Measurements from ENCODE around the gene KCNK13.

Gene KCNK13

DNA sequence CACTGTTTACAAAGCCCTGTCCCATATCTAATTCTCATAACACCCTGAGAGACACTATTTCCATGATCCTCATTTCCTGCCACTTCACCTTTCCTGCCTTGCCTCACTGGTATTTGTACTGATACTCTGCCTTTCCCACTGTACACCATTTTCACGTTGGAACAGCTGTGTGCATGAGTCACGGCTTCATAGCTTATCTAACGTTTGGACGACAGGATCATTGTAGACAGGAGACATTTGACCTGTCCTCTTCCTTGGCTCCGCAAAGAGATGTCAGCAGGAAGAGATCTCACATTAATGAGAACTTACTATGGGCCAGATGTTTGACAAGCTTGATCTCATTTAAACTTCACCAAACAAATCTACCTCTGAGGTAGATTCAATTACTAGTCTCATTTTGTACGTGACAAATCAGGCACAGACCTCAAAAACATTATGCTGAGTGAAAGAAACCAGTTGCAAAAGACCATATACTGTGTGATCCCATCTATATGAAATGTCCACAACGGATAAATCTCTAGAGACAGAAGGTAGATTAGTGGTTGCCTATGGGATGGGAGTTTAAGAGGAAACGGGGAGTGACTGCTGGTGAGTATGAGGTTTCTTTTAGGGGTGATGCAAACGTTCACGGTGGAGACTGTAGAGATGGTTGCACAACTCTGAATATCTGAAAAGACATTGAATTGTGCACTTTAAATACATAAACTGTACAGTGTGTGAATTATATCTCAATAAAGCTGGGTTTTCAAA, 71.2 kb downstream of the KCNK13 start:
- no peak for DNase-seq (ENCODE audit: low read depth)

DNA sequence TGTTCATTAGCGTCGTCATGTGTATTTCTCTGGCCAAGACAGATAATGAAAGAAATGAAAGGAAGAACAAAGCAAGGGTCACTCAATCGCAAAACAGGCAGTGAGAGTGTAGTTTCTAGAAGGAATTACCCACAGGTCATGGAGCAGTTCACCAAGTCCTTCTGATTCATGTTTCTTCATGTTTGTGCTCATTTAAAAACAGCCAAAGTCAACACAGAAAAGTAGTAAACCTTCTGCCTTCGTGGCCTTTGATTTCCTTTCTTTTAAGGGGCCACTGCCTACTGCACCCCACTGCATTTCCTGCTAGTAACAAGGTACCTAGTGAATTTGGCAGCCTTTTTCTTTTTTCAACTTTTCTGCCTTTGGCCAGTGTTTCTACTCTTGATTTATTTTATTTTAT, 75.1 kb downstream of the KCNK13 start:
- DNase-seq (ENCODE audit: low read depth) = no peak

DNA sequence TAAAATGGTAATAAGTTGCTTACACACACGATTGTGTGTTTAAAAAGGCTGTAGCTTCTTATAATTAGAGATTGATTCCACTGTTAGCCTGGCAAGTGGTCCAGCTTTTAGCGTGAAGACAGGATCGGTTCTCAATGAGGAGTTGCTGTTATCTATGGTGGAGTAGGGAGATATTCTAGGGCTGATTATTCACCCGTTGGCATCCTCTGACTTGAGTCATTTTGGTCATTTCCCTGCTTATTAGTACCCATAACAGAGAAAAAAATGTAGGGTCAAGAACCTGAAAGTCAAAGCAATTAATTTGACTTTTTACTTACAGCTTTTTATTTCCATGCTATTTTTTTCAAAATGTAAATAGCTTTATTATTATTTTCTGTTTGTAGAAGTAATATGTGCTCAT, 76.0 kb downstream of the KCNK13 start:
- DNase-seq (ENCODE audit: low read depth) = no peak

DNA sequence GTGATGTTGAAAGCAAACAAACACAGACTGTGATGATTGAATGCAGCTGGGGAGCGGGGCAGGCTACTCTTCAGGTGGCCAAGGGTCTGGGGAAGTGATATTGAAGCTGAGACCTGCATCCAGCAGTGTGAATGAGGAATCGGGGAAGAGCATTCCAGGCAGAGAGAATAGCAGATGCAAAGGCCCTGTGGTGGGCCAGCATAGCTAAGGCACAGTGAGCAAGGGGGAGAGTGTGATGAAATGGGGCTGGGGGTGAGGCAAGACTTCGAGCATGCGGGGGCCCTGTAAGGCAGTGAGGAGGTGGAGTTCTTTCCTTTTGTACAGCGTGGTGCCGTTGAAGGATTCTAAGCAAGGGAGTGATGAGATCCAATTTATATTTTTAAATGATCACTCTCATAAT, 77.4 kb downstream of the KCNK13 start:
- DNase-seq (ENCODE audit: low read depth) = no peak

DNA sequence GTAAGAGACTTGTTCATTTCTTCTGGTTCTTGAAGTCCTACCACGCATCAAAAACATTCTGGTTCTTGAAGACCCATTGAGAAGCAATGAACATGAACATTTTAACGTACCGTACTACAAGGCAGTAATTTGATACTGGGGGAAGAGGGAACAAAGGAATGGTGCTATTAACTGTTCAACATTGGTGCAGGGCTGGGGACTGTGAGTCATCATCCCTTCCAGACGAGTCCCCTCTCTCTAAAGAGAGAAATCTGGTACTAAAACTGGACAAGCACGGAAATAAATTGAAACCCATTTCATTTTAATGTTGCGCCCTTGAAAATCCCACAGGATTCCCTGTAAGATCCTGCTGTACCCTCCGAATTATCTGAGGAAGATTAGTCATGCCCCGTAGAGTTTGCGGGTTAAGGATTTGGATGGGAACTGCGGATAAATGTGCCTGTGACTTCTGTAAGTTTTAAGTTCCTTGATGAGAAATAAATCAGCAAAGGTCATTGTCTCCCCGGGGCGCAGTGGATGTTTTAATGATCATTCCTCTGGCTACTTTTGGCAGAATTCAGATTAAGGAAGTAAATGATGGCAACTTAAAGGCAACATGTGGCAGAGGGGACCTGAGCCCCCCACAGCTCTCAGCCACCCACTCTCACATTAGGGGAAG, 78.6 kb downstream of the KCNK13 start:
- no peak for DNase-seq (ENCODE audit: low read depth)

DNA sequence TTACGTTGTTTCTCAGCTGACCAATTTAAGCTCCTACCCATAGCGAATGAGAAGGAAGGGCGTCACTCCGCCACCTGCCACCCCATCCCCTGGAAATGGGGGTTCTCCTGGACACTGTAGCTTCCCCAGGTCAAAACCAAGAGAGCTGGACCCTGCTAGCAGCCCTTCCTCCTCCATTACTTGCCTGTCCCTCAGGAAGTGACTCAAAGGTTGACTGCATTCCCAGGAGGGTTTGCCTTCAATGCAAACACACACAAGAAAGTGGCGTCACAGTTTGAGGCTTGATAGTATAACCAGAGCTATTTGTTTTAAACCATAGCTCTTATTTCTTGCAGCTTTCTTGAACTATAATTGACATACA, 79.1 kb downstream of the KCNK13 start:
- no peak for DNase-seq (ENCODE audit: low read depth)

DNA sequence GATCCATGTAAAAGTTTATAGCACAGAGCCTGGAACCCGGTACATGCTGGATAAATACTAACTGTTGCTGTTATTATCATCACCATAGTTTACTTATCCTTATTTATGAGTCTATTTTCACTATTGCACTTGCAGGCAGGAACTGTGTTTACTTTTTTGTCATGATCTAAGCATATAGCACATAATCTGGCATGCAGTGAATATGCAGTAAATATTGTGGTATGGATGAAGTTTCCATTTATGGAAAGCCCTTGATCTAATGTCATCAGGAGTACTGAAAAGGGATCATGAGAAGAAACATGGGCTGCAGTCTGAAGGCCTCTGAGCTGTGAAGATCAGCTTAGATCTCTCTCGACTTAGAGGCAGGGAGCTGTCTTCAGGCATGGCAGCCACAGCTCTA, 91.6 kb downstream of the KCNK13 start:
- no peak for DNase-seq (ENCODE audit: low read depth)

DNA sequence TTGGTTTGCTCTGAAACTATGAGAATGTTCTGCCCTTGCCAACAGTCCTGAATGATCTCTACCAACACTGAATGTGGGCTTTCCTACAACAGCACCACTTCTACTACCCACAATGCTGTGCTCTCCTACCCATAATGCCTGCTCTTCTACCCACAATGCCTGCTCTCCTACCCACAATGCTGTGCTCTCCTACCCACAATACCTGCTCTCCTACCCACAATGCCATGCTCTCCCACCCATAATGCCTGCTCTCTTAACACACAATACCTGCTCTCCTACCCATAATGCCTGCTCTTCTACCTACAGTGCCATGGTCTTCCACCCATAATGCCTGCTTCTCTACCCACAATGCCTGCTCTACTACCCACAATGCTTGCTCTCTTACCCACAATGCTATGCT, 92.3 kb downstream of the KCNK13 start:
- no peak for DNase-seq (ENCODE audit: low read depth)

DNA sequence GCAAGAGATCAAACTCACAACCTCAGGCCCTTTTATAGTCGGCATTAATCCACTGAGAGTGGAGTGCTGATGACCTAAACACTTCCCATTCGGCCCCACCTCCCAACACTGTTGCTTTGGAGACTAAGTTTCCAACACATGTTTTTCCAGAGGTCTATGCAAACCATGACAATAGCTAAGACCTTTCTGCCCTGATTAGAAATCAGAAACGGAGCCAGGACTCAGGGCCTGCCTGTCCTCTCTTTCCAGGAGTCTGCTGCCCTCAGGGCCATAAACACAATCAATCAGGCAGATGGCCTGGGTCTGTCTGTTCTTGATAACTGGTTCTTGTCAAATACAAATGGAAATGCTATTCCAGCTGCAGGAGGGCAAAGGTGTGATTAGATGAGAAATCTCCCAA, 97.4 kb downstream of the KCNK13 start:
- no peak for DNase-seq (ENCODE audit: low read depth)

DNA sequence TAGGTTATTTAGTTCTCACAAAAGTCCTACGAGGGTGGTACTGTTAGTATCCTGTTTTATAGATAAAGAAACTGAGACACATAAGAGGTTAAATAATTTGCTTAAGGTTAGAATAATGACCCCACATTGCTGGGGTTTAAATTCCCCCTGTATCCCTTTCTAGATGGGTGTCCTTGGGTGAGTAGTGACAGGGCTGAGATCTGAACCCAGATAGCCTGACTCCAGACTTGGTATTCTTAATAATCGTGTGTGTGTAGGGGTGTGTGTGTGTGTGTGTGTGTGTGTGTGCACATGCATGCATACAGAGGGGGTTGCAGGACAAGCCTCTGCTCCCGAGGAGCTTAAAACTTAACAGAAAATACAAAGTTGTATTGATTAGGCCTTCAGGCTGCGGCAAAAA, 97.9 kb downstream of the KCNK13 start:
- no peak for DNase-seq (ENCODE audit: low read depth)

DNA sequence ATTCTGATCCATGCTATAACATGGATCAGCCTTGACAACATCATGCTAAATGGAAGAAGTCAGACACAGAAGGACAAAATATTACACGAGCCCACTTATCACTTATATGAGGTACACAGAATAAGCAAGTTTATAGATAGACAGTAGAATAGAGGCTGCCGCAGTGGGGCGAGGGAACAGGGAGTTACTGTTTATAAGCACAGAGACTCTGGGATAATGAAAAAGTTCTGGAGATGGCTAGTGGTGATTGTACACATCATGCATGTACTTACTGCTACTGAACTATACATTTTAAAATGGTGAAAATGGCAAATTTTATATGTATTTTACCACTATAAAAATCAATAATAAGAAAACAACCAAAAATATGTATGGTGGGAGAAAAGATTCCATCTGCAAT, 99.3 kb downstream of the KCNK13 start:
- DNase-seq (ENCODE audit: low read depth) = no peak

DNA sequence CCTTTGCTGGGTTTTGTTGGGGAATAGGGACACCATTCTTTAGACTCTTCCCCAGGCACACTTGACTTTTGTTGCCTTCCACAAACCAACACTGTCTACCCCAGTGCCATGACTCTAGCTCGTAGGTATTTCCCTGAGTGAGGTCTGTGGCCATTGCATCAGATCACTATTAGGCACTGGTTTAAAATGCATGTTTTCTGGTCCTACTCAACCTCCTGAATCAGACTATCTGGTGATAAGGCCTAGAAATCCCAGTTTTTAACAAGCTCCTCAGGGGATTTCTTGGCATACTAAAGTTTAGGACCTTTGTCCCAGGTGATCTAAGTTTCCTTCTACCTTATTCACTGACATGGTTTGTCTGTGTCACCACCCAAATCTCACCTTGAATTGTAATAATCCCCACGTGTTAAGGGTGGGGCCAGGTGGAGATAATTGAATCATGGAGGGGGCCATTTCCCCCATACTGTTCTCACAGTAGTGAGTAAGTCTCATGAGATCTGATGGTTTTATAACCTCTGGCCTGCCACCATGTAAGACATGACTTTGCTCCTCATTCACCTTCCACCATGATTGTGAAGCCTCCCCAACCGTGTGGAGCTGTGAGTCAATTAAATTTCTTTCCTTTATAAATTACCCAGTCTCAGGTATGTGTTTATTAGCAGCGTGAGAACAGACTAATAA, 106.8 kb downstream of the KCNK13 start:
- no peak for DNase-seq (ENCODE audit: low read depth)

DNA sequence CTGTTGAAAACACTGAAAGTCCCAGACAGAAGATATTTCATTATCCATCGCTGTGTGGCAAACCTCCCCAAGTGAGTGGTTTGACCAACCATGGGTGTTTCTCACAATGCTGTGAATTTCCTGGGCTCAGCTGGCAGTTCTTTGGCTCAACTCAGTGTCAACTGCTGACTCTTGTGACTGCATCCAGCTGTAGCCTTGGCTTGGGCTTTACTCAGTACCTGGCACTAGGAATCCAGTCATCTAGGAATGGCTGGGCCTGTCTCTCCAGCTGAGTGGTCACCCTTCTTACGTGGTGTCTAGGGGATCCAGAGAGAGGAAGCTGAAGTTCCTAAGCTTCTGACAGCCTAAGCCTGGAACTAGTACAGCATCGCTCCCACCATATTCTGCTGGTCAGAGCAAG, 113.8 kb downstream of the KCNK13 start:
- no peak for DNase-seq (ENCODE audit: low read depth)

DNA sequence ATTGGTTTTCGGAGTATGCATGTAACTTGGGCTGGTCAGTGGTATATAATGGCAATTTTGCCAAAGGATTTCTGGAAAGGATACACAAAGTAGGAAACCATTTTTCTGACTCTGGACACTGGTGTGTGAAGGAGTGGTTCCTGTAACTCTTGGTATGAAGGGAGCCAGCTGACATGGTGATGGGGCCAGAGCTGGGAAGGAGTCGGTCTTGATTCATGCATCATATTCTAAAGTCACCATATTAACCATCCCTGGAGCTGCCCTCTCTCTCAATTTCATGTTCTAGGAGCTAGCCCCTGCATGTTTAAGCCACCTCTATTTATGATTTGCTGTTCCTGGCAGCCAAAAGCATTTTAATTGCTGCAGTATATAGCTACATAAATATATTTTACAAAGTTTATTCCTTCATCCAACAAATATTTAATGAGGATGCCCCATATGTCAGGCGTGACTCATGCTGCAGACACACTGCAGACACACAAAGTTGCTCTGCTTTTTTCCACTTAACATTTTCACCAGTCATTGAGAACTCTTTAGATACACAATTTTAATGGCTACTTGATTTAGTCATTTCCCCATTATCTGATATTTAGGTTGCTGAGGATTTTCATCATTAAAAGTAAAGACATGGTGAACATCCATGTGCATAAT, 115.9 kb downstream of the KCNK13 start:
- DNase-seq (ENCODE audit: low read depth) = no peak

DNA sequence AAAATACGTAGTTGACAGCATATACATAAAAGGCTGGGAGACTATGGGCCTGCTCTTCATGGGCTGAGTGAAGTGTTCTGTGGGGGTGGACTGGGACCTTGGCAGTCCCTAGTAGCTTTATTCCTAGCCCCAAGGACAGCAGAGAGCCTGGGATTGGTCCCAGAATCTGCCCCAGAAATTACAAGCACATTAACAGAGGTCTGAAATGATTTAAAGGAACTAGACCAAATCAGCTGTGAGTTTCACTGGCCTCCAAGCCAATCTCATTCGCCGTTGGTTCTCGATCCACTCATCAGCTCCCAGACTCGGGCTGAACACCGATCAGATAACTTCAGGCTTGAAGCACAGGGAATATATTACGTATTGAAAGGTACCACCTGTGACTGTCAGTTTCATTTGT, 117.6 kb downstream of the KCNK13 start:
- DNase-seq (ENCODE audit: low read depth) = no peak

DNA sequence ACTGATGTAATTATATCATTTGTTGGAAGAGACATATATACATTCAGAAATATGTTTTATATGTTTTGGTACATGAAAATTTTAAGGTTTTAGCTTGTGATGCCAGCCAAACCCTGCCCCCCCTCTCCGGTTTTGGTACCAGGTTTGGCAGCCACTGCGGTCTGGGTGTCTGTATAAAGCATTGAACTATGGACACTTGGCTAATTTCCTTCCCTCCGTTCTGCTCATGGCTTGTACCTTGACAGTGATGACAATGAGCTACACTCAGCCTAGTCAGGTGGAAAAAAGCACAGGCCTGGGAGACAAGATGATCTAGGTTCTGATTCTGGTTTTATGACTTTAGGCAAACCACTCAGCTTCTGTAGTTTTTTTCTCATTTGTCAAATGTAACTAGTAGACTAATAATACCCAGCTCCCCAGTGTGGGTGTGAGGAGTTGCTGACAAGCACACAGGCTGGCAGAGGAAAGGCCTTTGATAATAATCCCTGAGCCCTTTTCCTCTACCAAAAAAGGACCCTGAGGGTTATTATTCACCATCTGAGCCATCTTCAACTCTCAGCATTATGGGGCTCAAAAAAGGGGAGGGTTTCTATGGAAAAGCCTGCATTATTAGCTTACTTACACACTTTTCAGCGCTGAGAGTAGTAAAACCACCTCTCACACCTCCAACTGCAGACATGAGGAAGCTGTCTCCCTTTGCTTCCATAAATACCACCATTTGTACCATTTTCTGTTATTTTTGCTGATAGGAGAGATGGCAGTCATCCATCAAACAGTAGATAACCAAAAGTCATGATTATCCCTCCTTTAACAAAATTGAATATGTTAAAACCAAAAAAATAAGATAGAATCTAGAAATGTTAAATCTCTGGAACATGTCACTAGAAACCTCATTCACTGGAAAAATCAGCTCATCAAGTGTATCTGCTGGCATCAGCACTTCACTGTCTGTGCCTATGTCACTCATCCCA, 118.3 kb downstream of the KCNK13 start:
- DNase-seq (ENCODE audit: low read depth) = no peak

DNA sequence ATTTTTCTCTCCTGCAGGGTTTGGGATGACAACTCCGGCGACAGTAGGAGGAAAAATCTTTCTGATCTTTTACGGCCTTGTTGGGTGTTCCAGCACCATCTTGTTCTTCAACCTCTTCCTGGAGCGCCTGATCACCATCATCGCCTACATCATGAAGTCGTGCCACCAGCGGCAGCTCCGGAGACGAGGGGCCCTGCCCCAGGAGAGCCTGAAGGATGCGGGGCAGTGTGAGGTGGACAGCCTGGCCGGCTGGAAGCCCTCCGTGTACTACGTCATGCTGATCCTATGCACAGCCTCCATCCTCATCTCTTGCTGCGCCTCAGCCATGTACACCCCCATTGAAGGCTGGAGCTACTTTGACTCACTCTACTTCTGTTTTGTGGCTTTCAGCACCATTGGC, 122.3 kb downstream of the KCNK13 start:
- DNase-seq (ENCODE audit: low read depth) = no peak

DNA sequence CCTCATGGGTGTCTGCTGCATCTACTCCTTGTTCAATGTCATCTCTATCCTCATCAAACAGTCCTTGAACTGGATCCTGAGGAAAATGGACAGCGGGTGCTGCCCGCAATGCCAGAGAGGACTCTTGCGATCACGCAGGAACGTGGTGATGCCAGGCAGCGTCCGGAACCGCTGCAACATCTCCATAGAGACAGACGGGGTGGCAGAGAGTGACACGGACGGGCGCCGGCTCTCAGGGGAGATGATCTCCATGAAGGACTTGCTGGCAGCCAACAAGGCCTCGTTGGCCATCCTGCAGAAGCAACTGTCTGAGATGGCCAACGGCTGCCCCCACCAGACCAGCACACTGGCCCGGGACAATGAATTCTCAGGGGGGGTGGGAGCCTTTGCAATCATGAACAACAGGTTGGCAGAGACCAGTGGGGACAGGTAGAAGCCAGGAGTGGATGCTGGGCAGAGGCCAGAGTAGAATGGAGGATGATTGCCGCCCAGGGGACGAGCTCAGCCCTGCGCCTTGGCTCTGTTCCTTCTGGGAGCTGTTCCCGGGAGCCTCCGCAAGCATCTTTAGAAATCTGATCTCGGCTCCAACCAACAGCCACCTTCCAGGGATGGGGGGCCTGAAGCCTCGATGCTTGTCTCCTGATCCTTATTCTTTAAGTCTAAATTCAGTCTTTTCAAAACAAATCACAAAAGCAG, 122.9 kb downstream of the KCNK13 start:
- DNase-seq (ENCODE audit: low read depth) = no peak

DNA sequence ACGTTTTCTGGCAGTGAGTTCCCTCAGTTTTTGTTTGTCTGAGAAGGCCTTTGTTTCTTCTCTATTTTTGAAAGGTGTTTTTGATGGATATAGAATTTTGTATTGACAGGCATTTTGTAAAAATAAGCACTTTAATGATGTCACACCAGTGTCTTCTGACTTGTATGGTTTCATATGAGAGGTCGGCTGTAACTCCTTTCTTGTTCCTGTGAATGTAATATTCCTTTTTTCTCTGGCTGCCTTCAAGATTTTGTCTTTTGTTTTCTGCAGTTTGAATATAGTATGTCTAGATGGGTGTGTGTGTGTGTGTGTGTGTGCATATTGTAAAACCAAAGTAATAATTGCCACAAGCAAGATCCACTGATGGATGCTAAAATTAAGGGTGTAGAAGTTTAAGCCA, 126.8 kb downstream of the KCNK13 start:
- no peak for DNase-seq (ENCODE audit: low read depth)

DNA sequence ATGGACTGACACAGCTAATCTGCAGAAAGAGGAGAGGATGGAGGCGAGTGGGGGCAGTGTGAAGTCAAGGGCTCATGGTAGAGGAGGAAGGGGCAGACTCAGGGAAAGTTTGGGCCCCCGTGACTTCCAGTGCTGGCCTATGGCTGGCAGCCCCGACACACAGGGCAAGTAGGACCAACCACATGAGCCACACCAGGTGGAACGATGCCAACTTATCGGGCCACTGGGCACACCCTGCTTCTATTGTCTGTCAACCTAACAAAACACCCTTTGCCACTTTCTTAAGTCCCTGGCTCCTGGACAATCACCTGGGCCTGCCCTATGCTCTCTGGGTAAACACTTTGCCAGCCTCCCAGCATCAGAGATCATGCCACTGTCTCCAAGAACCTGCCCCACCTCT, 129.4 kb downstream of the KCNK13 start:
- DNase-seq (ENCODE audit: low read depth) = no peak

DNA sequence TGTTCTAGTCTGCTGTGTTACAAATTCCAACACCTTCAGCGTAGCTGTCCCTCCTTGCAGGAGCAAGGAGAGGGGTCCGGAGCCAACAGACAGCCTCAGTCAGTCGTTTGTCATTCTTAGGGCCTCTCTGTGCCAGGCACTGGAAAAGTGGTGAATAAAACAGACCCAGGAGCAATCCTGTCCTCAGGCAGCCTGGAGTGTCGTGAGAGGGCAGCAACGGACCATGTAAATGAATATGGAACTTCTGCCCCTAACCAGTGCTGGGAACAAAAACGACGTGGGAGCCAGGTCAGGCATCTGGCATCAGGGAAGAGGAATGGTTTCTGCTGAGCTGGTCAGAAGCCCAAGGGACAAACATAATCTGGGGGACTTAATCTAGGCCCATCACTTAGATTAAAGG, 129.8 kb downstream of the KCNK13 start:
- DNase-seq (ENCODE audit: low read depth) = no peak

All from activated T-helper 9 cell treated with anti-CD3 and anti-CD28 coated beads, Interleukin-2, amount 50 U/mL, for 16 hours (primary cell).